ENCODE data around the gene MAPKAP1.

MAPKAP1 gene

GRCh38 chr9:125642311-125642710 lies 64.7 kb downstream of the MAPKAP1 start:
- DNase-seq: no peak

GRCh38 chr9:125639057-125639456 lies 68.0 kb downstream of the MAPKAP1 start:
- DNase-seq: no peak

- no peak for DNase-seq
Measured at GRCh38 chr9:125638239-125639045, 68.6 kb downstream of the MAPKAP1 start.

GRCh38 chr9:125637241-125637640 lies 69.8 kb downstream of the MAPKAP1 start:
- DNase-seq: no peak

GRCh38 chr9:125635888-125636287 lies 71.1 kb downstream of the MAPKAP1 start:
- DNase-seq: no peak

GRCh38 chr9:125634040-125634717 lies 72.8 kb downstream of the MAPKAP1 start:
- DNase-seq: peak; percentile 27

- no peak for DNase-seq
Measured at GRCh38 chr9:125633116-125633745, 73.8 kb downstream of the MAPKAP1 start.

GRCh38 chr9:125632321-125633115 lies 74.5 kb downstream of the MAPKAP1 start:
- no peak for DNase-seq

GRCh38 chr9:125631391-125632085 lies 75.5 kb downstream of the MAPKAP1 start:
- peak; percentile 60 for DNase-seq

- DNase-seq: peak; percentile 36
Measured at GRCh38 chr9:125630436-125630835, 76.6 kb downstream of the MAPKAP1 start.

- no peak for DNase-seq
Measured at GRCh38 chr9:125629446-125629845, 77.6 kb downstream of the MAPKAP1 start.

- DNase-seq: no peak
Measured at GRCh38 chr9:125626187-125626586, 80.8 kb downstream of the MAPKAP1 start.

GRCh38 chr9:125621170-125621569 lies 85.8 kb downstream of the MAPKAP1 start:
- no peak for DNase-seq

- no peak for DNase-seq
Measured at GRCh38 chr9:125620216-125620615, 86.8 kb downstream of the MAPKAP1 start.

- no peak for DNase-seq
Measured at GRCh38 chr9:125617087-125617486, 89.9 kb downstream of the MAPKAP1 start.

GRCh38 chr9:125613141-125613540 lies 93.9 kb downstream of the MAPKAP1 start:
- no peak for DNase-seq

GRCh38 chr9:125612616-125613015 lies 94.4 kb downstream of the MAPKAP1 start:
- no peak for DNase-seq

GRCh38 chr9:125611121-125611765 lies 95.8 kb downstream of the MAPKAP1 start:
- no peak for DNase-seq

GRCh38 chr9:125609744-125610143 lies 97.3 kb downstream of the MAPKAP1 start:
- DNase-seq: no peak

- DNase-seq: no peak
Measured at GRCh38 chr9:125608489-125609224, 98.4 kb downstream of the MAPKAP1 start.

- DNase-seq: no peak
Measured at GRCh38 chr9:125604196-125604595, 102.8 kb downstream of the MAPKAP1 start.
